ENCODE data around the gene EPHA8.

Gene EPHA8

GRCh38 chr1:22567197-22567596 lies 3.9 kb downstream of the EPHA8 start:
- no peak for DNase-seq (ENCODE audit: low spot score)

DNA sequence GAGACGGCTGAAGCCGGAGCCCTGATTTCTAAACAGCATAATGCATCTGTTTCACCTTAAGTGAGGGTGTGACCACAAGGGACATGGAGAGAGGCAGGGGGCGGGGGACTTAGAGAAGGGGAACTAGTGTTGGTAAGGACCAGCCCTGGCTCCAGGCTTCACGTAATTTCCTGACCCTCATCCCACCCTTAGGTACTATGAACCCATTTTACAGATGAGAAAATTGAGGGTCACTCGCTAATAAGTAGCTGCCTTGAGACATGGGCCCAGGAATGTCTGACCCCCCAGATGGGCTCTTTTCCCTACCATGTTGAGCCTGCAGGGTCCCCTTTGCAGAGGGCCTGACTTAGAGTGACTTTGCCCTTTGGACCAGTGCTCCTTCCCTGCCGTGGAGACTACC lies 4.7 kb downstream of the EPHA8 start:
- DNase-seq (ENCODE audit: low spot score), result no peak

DNA sequence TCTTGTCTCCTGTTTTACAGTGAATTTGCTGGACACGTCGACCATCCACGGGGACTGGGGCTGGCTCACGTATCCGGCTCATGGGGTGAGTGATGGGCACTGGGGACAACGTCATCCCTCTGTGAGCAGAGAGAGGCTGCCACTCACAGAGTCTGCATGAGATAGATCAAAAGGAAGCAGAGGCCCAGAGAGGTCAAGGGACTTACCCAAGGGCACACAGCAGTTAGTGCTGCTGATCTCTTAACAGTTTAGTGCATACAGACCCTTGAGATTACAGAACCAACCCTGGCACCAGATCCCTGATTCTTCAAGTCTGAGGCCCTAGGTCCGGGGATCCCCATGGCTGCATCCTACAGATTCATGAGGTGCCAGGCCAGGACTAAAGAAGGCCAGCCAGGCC lies 6.0 kb downstream of the EPHA8 start:
- DNase-seq (ENCODE audit: low spot score), result no peak

- DNase-seq (ENCODE audit: low spot score), result no peak
These were observed 7.0 kb downstream of the EPHA8 start for GRCh38 chr1:22570140-22570909.

GRCh38 chr1:22572818-22573217 lies 9.5 kb downstream of the EPHA8 start:
- no peak for DNase-seq (ENCODE audit: low spot score)

GRCh38 chr1:22573237-22573636 lies 9.9 kb downstream of the EPHA8 start:
- DNase-seq (ENCODE audit: low spot score), result no peak

- DNase-seq (ENCODE audit: low spot score), result no peak
These were observed 12.4 kb downstream of the EPHA8 start for GRCh38 chr1:22575532-22576149.

GRCh38 chr1:22576150-22576544 lies 12.9 kb downstream of the EPHA8 start:
- DNase-seq (ENCODE audit: low spot score), result no peak

DNA sequence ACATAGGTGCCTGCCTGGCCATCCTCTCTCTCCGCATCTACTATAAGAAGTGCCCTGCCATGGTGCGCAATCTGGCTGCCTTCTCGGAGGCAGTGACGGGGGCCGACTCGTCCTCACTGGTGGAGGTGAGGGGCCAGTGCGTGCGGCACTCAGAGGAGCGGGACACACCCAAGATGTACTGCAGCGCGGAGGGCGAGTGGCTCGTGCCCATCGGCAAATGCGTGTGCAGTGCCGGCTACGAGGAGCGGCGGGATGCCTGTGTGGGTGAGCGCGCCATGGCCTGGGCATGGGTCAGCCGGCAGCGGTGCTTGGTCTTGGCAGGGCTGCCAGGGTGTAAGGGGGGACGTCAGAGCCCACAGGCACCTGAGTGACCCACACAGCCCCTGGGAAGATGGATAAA lies 13.3 kb downstream of the EPHA8 start:
- no peak for DNase-seq (ENCODE audit: low spot score)

GRCh38 chr1:22578732-22579361 lies 15.6 kb downstream of the EPHA8 start:
- no peak for DNase-seq (ENCODE audit: low spot score)

- no peak for DNase-seq (ENCODE audit: low spot score)
These were observed 16.4 kb downstream of the EPHA8 start for GRCh38 chr1:22579541-22580155.

DNA sequence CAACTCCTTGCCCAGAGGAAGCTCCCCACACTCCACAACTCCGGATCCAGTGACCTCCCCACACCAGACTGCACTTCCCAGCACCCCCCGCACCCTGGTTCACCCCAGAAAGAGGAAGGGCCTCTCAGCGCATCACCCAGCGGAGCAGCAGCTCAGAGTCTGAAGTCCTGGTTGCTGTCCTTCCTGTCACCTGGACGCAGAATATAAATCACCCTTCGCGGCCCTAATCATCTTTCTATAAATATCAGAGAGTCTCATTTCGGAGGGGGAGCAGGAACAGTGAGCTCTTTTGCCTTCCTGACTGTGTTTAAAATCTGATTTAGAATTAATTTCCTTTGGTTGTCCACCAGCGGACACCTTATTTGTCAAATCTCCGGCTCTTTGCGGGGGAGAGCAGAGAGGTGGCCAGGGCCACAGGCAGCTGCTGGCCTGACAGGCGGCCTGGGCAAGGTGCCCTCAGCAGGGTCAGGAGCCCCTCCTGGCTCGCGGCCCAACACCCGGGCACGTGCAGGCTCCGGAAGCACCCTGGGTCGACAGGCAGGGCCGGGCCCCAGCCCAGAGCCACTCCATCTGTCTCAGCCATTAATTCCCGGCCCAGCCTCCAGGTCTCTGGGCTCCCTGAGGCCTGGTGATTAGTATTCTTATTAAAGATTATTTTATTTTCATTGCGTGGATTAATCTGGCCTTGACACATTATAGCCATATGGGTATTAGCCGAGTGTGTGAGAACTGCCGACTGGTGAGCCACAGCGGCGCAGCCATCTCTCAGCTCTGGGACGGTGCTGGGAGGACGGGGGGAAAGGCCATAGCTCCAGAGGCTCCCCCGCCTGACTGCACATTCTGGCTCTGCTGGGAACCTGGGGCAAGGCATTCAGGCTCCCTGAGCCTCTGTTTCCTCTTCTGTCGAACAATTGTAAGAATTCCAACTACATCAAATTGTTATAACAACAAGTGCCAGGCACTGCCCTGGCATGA lies 19.7 kb downstream of the EPHA8 start:
- no peak for DNase-seq (ENCODE audit: low spot score)

DNA sequence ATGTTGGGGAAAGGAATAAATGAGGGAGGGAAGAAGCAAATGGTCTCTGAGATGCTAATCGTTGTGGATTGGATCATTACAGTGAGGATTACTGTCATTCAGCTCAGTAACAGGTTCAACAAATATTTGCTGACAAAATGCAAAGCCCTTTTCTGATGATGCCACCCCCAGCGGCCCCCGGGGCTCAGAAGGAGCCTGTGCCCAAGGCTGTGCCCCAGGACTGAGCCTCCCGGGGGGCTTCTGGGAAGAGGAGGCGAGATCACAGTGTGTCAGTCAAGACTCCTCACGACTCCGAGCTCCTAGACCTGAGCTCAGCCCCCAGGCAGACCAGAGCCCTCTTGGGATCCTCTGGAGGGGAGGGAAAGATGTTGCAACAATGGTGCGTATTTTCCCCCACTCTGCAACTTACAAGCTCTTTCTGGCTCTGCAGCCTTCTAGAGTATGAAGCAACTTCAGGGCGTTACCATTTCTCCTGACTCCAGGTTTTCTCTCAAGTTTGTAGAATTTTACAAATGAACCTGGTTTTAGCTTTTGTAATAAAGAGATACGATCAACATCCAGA lies 20.8 kb downstream of the EPHA8 start:
- DNase-seq (ENCODE audit: low spot score), result no peak

GRCh38 chr1:22584970-22585369 lies 21.7 kb downstream of the EPHA8 start:
- no peak for DNase-seq (ENCODE audit: low spot score)

DNA sequence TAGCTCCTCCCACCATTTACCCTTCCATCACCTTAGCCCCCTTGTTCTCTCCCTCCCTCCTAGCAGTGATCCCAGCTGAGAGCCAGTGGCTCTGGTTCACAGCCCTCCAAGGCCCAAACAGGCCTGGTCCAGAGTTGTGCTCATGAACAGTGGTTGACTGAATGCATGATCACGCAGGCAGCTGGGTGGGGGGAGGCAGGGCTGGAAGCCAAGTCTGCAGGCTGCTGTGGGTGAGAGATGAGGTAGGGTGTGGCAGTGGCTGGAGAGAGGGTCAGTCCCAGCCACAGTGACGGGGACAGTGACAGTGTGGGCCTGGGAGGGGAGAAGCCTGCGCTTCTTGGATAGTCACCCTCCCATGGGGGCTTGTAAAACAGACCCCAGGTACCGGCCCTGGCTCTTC lies 22.2 kb downstream of the EPHA8 start:
- DNase-seq (ENCODE audit: low spot score), result no peak

- DNase-seq (ENCODE audit: low spot score), result no peak
These were observed 23.3 kb downstream of the EPHA8 start for GRCh38 chr1:22586356-22587130.

DNA sequence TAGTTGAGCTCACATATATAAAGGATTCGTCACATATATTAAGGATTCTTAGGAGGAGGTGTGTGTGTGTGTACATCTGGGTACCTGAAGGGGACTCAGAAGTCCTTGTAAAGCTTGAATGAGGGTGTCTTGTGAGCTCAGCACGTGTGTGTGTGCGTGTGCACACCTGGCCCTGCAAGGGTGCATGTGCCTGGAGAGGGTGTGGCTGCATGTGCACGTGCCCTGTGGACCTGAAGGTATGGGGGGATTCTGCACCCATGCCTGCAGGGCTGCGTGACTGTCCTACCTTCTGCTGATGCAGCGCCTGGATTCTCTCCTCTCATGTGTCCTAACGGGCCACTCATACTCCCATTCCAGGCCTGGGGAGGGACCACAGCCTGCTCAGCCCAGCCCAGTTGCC lies 24.0 kb downstream of the EPHA8 start:
- DNase-seq (ENCODE audit: low spot score), result no peak

DNA sequence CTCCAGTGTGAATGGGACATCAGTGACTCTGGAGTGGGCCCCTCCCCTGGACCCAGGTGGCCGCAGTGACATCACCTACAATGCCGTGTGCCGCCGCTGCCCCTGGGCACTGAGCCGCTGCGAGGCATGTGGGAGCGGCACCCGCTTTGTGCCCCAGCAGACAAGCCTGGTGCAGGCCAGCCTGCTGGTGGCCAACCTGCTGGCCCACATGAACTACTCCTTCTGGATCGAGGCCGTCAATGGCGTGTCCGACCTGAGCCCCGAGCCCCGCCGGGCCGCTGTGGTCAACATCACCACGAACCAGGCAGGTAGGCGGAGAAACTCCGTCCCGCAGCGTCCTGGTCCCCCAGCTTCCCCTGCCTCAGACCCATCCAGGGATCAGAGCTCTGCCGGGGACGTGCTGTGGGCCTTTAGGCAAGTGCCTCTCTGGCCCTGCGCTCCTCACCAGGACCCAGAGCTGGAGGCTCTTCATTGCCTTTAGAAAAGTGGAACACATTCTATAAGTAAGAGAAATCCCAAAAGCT lies 25.7 kb downstream of the EPHA8 start:
- DNase-seq (ENCODE audit: low spot score), result no peak

GRCh38 chr1:22591576-22591975 lies 28.3 kb downstream of the EPHA8 start:
- no peak for DNase-seq (ENCODE audit: low spot score)

GRCh38 chr1:22592051-22592450 lies 28.8 kb downstream of the EPHA8 start:
- DNase-seq (ENCODE audit: low spot score), result no peak

Data from kidney tubule cell (primary cell).